HFFc6 (cell line): ENCODE measurements around the gene SRSF3. TPM values are rescaled to one million over a fixed set of nuclear protein-coding genes. Genes with fewer than 3 reads are reported as not detected.

ENCODE experiments used
- DNase-seq: peaks from one replicate; pipeline ENCODE4 v3.0.0-alpha.2; 2018
- H3K27ac Mint-ChIP-seq: 2 replicates; pipeline ENCODE4 v1.8.0; 2020; ENCODE audit warnings: mild to moderate bottlenecking, mixed read lengths
- H3K27me3 Mint-ChIP-seq: 2 replicates; pipeline ENCODE4 v1.8.0; 2021; ENCODE audit warnings: mild to moderate bottlenecking, moderate library complexity, mixed read lengths; ENCODE audit not compliant: insufficient read depth
- H3K36me3 Mint-ChIP-seq: 2 replicates; pipeline ENCODE4 v1.8.0; 2021; ENCODE audit warnings: low read depth, mixed read lengths
- H3K4me1 Mint-ChIP-seq: 2 replicates; pipeline ENCODE4 v1.8.0; 2020; ENCODE audit warnings: low read depth, mixed read lengths
- H3K4me3 Mint-ChIP-seq: 2 replicates; pipeline ENCODE4 v1.8.0; 2020; ENCODE audit warnings: mild to moderate bottlenecking, moderate library complexity, mixed read lengths
- H3K9me3 Mint-ChIP-seq: 2 replicates; pipeline ENCODE4 v1.8.0; 2020; ENCODE audit warnings: mild to moderate bottlenecking, mixed read lengths
- CTCF ChIP-seq: fragments of 200-600 bp; sonication (generic); IDR thresholded peaks from 2 replicates; pipeline ENCODE4 v1.5.0; 2021; ENCODE audit warnings: antibody characterized with exemption, mild to moderate bottlenecking
- total RNA-seq, 6 experiments: library from RNA; stranded (reverse); fragmentation: NEBNext Ultra II Directional; extraction: Animal tissue kit (Norgen Biotek cat#: 25700); gene quantifications; 2 replicates in 1 of 6; 3 replicates in 5 of 6; pipeline ENCODE4 v1.2.3, GENCODE V29; 2021

SRSF3 gene
- total RNA-seq, 6 experiments from 2014 or later = 257 to 368 (median 330) TPM

GRCh38 chr6:36624461-36625157 lies 30.4 kb downstream of the SRSF3 start:
- Mint-ChIP-seq H3K9me3 (no peaks in the 10 kb centered on the region), H3K27ac (peak overlapping the region; percentile 61), H3K4me3 (peak overlapping the region; percentile 50), H3K27me3 (peaks cover 3% of the 10 kb centered on the region; the same call in 1 of the 2 replicates), H3K4me1 (peaks cover 31% of the 10 kb centered on the region), H3K36me3 (no peaks in the 10 kb centered on the region)
- TF ChIP-seq CTCF = no peak
- DNase-seq = no peak

DNA sequence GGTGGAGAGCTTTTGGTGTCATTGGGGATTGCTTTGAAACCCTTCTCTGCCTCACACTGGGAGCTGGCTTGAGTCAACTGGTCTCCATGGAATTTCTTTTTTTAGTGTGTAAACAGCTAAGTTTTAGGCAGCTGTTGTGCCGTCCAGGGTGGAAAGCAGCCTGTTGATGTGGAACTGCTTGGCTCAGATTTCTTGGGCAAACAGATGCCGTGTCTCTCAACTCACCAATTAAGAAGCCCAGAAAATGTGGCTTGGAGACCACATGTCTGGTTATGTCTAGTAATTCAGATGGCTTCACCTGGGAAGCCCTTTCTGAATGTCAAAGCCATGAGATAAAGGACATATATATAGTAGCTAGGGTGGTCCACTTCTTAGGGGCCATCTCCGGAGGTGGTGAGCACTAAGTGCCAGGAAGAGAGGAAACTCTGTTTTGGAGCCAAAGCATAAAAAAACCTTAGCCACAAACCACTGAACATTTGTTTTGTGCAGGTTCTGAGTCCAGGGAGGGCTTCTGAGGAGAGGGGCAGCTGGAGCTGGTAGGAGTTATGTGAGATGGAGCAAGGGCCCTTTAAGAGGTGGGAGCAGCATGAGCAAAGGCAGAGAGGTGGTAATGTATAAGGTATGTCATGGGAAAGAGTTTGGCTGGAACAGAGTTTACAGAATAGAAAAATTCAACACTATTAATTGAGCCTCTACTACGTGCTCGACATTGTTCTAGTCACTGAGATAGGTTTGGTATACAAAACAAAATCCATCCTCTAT lies 31.2 kb downstream of the SRSF3 start:
- peak overlapping the region; percentile 61 for H3K27ac Mint-ChIP-seq
- H3K27me3 Mint-ChIP-seq = peaks cover 3% of the 10 kb centered on the region; the same call in 1 of the 2 replicates
- no peaks in the 10 kb centered on the region for H3K9me3 Mint-ChIP-seq
- H3K4me1 Mint-ChIP-seq = peaks cover 31% of the 10 kb centered on the region
- no peak for TF ChIP-seq CTCF
- H3K4me3 Mint-ChIP-seq = peak overlapping the region; percentile 50
- DNase-seq = peak; percentile 42
- no peaks in the 10 kb centered on the region for H3K36me3 Mint-ChIP-seq

DNA sequence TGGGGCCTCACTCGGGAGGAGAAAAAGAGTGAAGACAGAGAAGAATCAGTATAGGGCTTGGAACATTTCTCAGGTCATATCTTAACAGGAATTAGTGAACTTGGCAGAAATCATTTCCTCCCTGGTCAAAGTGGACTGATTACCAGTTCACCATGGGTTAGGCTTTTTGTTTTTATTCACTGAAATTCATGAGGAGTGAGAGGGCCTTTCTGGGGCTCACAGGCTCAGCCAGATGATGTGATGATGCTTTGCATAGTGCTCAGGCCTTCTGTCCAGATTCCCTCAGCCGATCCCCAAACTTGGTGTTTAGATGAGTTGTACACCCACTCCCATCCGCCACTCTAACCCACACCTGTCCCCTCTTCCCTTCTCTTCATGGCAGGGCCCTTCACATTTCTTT lies 32.5 kb downstream of the SRSF3 start:
- no peak for TF ChIP-seq CTCF

GRCh38 chr6:36627141-36627540 lies 33.0 kb downstream of the SRSF3 start:
- Mint-ChIP-seq H3K4me1 (peaks cover 31% of the 10 kb centered on the region), H3K27me3 (peaks cover 2% of the 10 kb centered on the region; the same call in 1 of the 2 replicates), H3K36me3 (no peaks in the 10 kb centered on the region), H3K9me3 (no peaks in the 10 kb centered on the region), H3K27ac (peak overlapping the region; percentile 8; the same call in 1 of the 2 replicates), H3K4me3 (no peak overlapping the region)
- TF ChIP-seq CTCF = no peak
- no peak for DNase-seq

More for the DNA sequence above, 32.5 kb downstream of the SRSF3 start:
- Mint-ChIP-seq H3K4me3 (no peak overlapping the region), H3K36me3 (no peaks in the 10 kb centered on the region), H3K27ac (peak overlapping the region; percentile 8; the same call in 1 of the 2 replicates), H3K27me3 (peaks cover 2% of the 10 kb centered on the region; the same call in 1 of the 2 replicates), H3K9me3 (no peaks in the 10 kb centered on the region), H3K4me1 (peaks cover 31% of the 10 kb centered on the region)
- DNase-seq = no peak

DNA sequence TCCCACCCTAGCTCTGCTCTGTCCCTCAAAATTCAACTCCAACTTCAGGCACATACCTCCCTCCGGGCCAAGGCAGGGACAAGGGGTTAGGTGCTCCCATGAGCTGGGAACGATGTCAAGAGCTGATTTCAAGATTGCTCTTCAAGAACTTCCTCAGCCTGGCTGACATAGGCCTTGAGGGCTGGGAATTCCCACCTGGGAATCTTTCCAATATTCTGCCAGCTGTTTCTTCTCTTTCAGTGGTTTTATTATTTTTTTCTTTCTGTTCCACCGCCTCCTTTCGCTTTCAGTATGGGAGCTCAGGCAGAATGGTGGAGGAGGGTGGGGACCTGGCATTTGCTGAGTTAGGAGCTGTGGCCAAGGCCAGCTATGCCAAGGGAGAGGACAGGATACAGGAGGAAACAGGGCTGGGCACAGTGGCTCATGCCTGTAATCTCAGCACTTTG lies 33.7 kb downstream of the SRSF3 start:
- H3K36me3 Mint-ChIP-seq = no peaks in the 10 kb centered on the region
- H3K27ac Mint-ChIP-seq = no peak overlapping the region
- no peak for TF ChIP-seq CTCF
- H3K27me3 Mint-ChIP-seq = peaks cover 5% of the 10 kb centered on the region; the same call in 1 of the 2 replicates
- no peaks in the 10 kb centered on the region for H3K9me3 Mint-ChIP-seq
- H3K4me3 Mint-ChIP-seq = no peak overlapping the region
- peaks cover 26% of the 10 kb centered on the region for H3K4me1 Mint-ChIP-seq
- no peak for DNase-seq
